ENCODE measurements around the gene ATRIP.

The ATRIP gene

DNA sequence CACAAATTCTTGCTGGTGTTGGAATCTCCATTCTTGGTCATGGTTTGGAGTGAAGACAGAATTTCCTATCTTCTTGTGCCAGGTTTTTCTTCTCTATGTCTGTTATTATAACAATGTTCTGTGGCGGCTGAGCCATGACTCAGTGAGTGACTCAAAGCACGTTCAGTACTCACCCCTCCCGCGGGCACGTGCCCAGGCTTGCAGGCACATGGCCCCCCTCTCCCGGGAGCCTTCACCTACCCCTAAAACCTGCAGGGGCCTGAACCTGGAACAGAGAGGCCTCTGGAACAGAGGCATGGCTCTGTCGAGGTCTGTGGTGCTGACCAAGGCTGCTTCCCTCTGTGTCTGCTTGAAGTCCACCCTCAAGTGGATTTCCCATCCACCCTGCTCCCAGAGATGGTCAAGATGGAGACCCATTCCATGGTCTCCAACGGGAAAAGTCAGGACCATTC, 44.2 kb upstream of the ATRIP start:
- H3K36me3 ChIP-seq = no peaks in the 10 kb centered on the region

DNA sequence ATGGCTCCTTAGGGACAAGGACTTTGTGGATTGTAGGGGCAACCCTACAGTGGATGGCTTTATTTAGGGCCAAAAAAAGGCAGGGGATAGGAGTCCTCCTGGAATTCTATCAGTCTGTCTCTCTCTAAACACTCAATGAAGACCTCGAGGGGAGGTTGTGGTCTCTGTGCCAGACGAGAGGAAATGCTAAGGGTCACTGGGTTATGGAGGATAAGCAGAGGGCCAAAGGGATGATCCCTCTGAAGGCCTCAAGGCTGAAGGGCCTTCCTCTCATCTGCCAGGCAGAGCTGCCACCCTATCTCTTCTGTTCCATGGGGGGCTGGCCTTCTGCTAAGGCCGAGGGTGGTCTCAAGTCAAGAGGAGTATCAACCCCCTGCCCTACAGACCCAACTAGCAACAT, 43.6 kb upstream of the ATRIP start:
- no peaks in the 10 kb centered on the region for H3K4me1 ChIP-seq
- H3K27me3 ChIP-seq = no peaks in the 10 kb centered on the region
- no peak for DNase-seq
- no peaks in the 10 kb centered on the region for H3K9me3 ChIP-seq
- H3K36me3 ChIP-seq = no peaks in the 10 kb centered on the region
- H3K4me3 ChIP-seq (ENCODE audit: low read depth, low read length) = no peak overlapping the region
- TF ChIP-seq, protein P1, sequence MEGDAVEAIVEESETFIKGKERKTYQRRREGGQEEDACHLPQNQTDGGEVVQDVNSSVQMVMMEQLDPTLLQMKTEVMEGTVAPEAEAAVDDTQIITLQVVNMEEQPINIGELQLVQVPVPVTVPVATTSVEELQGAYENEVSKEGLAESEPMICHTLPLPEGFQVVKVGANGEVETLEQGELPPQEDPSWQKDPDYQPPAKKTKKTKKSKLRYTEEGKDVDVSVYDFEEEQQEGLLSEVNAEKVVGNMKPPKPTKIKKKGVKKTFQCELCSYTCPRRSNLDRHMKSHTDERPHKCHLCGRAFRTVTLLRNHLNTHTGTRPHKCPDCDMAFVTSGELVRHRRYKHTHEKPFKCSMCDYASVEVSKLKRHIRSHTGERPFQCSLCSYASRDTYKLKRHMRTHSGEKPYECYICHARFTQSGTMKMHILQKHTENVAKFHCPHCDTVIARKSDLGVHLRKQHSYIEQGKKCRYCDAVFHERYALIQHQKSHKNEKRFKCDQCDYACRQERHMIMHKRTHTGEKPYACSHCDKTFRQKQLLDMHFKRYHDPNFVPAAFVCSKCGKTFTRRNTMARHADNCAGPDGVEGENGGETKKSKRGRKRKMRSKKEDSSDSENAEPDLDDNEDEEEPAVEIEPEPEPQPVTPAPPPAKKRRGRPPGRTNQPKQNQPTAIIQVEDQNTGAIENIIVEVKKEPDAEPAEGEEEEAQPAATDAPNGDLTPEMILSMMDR (IDR thresholded peaks at IDR 0.05; ENCODE audit: low read depth, low read length) = no peak

More for the DNA sequence above, 44.2 kb upstream of the ATRIP start:
- Histone ChIP-seq H3K4me3 (ENCODE audit: low read depth, low read length) (no peak overlapping the region), H3K9me3 (no peaks in the 10 kb centered on the region), H3K27me3 (no peaks in the 10 kb centered on the region), H3K4me1 (no peaks in the 10 kb centered on the region)
- no peak for DNase-seq
- TF ChIP-seq, protein P1 (IDR thresholded peaks at IDR 0.05; ENCODE audit: low read depth, low read length) = no peak

GRCh38 chr3:48403533-48404439, 42.8 kb upstream of the ATRIP start:
- no peak for DNase-seq

DNA sequence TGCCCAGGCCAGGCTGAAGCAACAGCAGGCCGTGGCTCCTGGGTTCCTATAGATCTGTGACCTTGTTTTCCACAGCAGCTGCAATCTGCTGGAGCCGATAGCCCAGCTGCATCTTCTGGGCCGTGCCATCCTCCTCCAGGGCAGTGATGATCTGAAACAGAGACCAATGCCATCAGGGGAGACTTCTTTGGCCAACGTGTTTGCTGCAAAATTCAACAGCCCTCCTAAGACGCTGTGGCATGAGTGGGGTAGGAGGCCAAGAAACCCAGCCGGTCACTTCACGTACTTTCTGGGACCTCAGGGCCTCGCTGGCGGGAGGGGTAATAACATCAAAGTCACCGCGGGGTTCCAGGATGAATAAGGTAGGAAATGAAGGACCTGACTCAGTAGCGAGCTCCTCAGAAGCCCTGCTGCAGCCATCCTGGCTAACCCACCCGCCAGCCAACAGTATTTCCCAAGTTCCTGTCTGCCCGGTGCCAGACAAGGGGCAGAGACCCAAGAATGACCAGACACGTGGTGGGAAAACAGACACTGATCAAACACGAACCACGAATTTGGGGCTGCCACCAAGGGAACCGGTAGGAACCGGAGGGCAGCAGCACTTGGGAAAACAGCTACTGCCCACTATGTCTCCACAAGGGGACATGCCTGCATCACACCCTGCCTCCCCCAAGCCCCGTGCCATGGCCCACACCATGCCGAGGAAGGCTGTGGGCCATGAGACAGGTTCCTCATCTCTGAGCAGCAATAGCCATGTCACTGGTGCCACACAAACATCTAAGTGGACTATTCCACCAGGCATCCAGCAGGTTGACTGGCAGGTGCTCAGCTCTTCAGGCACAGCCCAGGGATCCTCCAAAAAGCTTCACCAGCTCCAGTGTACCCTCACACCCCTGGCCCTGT, 41.8 kb upstream of the ATRIP start:
- TF ChIP-seq, protein P1 (IDR thresholded peaks at IDR 0.05; ENCODE audit: low read depth, low read length) = no peak
- no peaks in the 10 kb centered on the region for H3K9me3 ChIP-seq
- no peaks in the 10 kb centered on the region for H3K4me1 ChIP-seq
- H3K36me3 ChIP-seq = no peaks in the 10 kb centered on the region
- no peaks in the 10 kb centered on the region for H3K27me3 ChIP-seq
- H3K4me3 ChIP-seq (ENCODE audit: low read depth, low read length) = no peak overlapping the region
- DNase-seq = no peak

More at GRCh38 chr3:48403533-48404439, 42.8 kb upstream of the ATRIP start:
- TF ChIP-seq, protein P1 (IDR thresholded peaks at IDR 0.05; ENCODE audit: low read depth, low read length) = no peak
- Histone ChIP-seq H3K4me1 (no peaks in the 10 kb centered on the region), H3K36me3 (no peaks in the 10 kb centered on the region), H3K27me3 (no peaks in the 10 kb centered on the region), H3K9me3 (no peaks in the 10 kb centered on the region), H3K4me3 (ENCODE audit: low read depth, low read length) (no peak overlapping the region)

DNA sequence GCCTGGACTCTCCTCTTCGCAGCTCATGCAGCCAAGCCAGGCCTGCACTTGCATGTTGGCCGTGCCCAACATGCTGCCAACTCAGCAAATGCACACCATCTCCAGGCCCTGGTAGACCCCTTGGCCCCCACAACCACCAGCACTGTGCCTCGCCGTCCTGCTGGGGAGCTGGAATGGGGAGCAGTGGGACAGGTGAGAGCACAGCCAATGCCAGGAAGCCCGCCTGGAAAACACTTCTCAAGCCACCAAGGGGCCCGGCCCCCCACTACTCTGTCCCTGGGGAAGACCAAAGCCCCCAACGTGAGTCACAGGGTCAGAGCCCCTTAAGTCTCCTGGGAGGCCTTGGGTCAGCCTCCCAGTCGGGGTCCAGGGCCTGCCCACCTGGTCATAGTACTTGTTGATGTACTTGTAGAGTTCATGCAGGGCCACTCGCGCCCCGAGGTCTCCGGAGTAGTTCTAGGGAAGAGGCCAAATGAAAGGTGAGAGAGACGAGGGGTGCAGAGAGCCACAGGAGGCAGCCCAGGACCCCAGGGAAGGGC, 41.1 kb upstream of the ATRIP start:
- Histone ChIP-seq H3K4me3 (ENCODE audit: low read depth, low read length) (no peak overlapping the region), H3K4me1 (no peaks in the 10 kb centered on the region), H3K27me3 (no peaks in the 10 kb centered on the region), H3K9me3 (no peaks in the 10 kb centered on the region), H3K36me3 (no peaks in the 10 kb centered on the region)
- TF ChIP-seq, protein P1 (IDR thresholded peaks at IDR 0.05; ENCODE audit: low read depth, low read length) = no peak
- DNase-seq = no peak

Data from BE2C (cell line).